ENCODE results near the gene LONP1.

The LONP1 gene

DNA sequence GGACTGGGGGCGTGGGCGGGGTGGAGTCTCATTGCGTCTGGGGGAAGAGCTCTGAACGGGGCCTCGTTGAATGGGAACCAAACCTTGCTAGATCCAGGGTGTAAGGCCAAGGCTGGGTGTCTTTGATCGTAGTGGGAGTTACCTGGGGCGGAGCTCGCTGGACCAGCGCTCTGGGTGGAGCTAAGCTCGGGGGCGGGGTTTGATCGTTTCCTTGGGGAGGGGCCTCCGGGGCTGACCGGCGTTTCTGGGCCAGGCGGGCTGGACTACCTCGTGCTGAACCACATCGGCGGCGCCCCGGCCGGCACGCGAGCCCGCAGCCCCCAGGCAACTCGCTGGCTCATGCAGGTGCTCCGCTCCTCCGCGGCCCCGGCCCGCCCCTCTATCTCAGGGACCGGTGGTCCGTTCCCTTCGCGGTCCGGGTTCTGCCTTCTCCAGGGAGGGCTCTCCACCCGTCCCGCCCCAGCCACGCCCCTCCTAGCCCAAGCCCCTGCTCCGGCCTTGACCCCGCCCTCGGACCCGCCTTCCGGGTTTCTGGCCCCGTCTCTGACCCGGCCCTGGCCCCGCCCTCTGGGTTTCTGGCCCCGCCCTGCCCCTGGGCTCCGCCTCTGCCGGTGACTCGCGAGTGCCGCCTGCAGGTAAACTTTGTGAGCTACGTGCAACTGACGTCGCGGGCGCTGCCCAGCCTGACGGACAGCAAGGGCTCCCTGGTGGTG, 33.1 kb downstream of the LONP1 start:
- H3K4me3 ChIP-seq (ENCODE audit: low read length), result peak overlapping the region; percentile 61
- peaks cover 12% of the 10 kb centered on the region for H3K27me3 ChIP-seq (replicated peaks; ENCODE audit: insufficient read depth, low read length)
- H3K9me2 ChIP-seq (replicated peaks; ENCODE audit: insufficient read depth, low read length), result no peaks in the 10 kb centered on the region
- peaks cover 10% of the 10 kb centered on the region for H4K20me1 ChIP-seq (ENCODE audit: insufficient read depth, low read length)
- peaks cover 11% of the 10 kb centered on the region for H3K4me1 ChIP-seq (ENCODE audit: low read length)
- peaks cover 18% of the 10 kb centered on the region for H3K79me2 ChIP-seq (ENCODE audit: low read length)
- no peaks in the 10 kb centered on the region for H3K9me3 ChIP-seq (replicated peaks; ENCODE audit: insufficient read depth, low read length)
- peak overlapping the region; percentile 80 for H3K4me2 ChIP-seq (ENCODE audit: low read depth, low read length)
- H3K27ac ChIP-seq (ENCODE audit: low read length), result peak overlapping the region; percentile 61; the same call in 1 of the 2 replicates
- DNase-seq, result peak; percentile 98
- H3F3A ChIP-seq (ENCODE audit: insufficient read depth, low read length), result peaks cover 26% of the 10 kb centered on the region
- TF ChIP-seq EZH2phosphoT487 (IDR thresholded peaks at IDR 0.05; ENCODE audit: low read length), result no peak
- TF ChIP-seq EZH2 (optimal IDR thresholded peaks at IDR 0.05; ENCODE audit: low read depth, low read length), result no peak
- TF ChIP-seq, protein P1, sequence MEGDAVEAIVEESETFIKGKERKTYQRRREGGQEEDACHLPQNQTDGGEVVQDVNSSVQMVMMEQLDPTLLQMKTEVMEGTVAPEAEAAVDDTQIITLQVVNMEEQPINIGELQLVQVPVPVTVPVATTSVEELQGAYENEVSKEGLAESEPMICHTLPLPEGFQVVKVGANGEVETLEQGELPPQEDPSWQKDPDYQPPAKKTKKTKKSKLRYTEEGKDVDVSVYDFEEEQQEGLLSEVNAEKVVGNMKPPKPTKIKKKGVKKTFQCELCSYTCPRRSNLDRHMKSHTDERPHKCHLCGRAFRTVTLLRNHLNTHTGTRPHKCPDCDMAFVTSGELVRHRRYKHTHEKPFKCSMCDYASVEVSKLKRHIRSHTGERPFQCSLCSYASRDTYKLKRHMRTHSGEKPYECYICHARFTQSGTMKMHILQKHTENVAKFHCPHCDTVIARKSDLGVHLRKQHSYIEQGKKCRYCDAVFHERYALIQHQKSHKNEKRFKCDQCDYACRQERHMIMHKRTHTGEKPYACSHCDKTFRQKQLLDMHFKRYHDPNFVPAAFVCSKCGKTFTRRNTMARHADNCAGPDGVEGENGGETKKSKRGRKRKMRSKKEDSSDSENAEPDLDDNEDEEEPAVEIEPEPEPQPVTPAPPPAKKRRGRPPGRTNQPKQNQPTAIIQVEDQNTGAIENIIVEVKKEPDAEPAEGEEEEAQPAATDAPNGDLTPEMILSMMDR (IDR thresholded peaks at IDR 0.05; ENCODE audit: low read length), result peak; percentile 96
- peak overlapping the region; percentile 67 for H3K9ac ChIP-seq (ENCODE audit: low read length)
- peaks cover under 1% of the 10 kb centered on the region; the same call in 1 of the 2 replicates for H3K36me3 ChIP-seq (replicated peaks; ENCODE audit: insufficient read depth, low read length)
- H2AFZ ChIP-seq (ENCODE audit: low read length), result peak overlapping the region; percentile 85

DNA sequence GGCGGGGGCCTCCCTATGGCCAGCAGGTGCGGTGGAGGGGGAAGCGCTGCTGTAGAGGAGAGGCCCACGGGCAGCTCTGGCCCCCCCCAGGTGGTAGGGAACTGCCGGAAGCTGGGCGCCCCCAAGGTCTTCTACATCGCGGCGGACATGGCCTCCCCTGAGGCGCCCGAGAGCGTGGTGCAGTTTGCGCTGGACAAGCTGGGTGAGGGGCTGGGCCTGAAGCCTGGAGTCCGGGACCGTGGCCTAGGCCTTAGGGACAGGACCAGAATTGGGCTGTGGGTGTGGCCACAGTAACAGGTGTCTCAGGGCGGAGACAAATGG, 33.7 kb downstream of the LONP1 start:
- Histone ChIP-seq H3K36me3 (replicated peaks; ENCODE audit: insufficient read depth, low read length) (no peaks in the 10 kb centered on the region; the same call in 1 of the 2 replicates), H4K20me1 (ENCODE audit: insufficient read depth, low read length) (peaks cover 7% of the 10 kb centered on the region; the same call in 1 of the 2 replicates), H3K9ac (ENCODE audit: low read length) (peak overlapping the region; percentile 67; the same call in 1 of the 2 replicates), H3K9me2 (replicated peaks; ENCODE audit: insufficient read depth, low read length) (no peaks in the 10 kb centered on the region), H3F3A (ENCODE audit: insufficient read depth, low read length) (peaks cover 26% of the 10 kb centered on the region), H3K27me3 (replicated peaks; ENCODE audit: insufficient read depth, low read length) (peaks cover 14% of the 10 kb centered on the region), H2AFZ (ENCODE audit: low read length) (peak overlapping the region; percentile 63), H3K79me2 (ENCODE audit: low read length) (peaks cover 13% of the 10 kb centered on the region), H3K9me3 (replicated peaks; ENCODE audit: insufficient read depth, low read length) (no peaks in the 10 kb centered on the region), H3K4me1 (ENCODE audit: low read length) (peaks cover 10% of the 10 kb centered on the region; the same call in 1 of the 2 replicates), H3K27ac (ENCODE audit: low read length) (peak overlapping the region; percentile 61; the same call in 1 of the 2 replicates), H3K4me2 (ENCODE audit: low read depth, low read length) (peak overlapping the region; percentile 80), H3K4me3 (ENCODE audit: low read length) (peak overlapping the region; percentile 61)
- no peak for TF ChIP-seq EZH2phosphoT487 (IDR thresholded peaks at IDR 0.05; ENCODE audit: low read length)
- no peak for TF ChIP-seq EZH2 (optimal IDR thresholded peaks at IDR 0.05; ENCODE audit: low read depth, low read length)
- TF ChIP-seq, protein P1 (IDR thresholded peaks at IDR 0.05; ENCODE audit: low read length), result no peak
- DNase-seq, result no peak

DNA sequence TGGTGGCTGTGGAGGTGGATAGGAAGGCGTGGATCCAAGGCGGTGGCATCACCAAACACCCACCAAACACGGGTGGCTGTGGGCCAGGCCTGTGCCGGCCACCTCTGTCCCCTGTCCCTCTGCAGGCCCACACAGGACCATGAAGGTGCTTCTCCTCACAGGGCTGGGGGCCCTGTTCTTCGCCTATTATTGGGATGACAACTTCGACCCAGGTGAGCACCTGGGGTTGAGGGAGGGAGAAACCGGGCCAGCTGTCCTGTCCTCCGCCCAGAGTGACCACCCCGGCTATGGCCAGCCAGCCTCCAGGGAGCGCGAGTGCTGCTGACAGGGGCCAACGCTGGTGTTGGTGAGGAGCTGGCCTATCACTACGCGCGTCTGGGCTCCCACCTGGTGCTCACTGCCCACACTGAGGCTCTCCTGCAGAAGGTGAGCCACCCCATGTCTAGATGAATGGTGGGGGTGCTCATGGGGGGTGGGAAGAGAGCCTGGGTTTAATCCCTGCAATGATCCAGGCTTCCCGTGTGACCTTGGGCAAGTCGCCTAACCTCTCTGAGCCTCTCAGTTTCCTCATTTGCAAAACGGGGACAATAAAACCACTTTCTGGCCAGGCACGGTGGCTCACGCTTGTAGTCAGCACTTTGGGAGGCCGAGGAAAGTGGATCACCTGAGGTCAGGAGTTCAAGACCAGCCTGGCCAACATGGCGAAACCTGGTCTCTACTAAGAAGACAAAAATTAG, 35.1 kb downstream of the LONP1 start:
- no peak overlapping the region for H3K4me3 ChIP-seq (ENCODE audit: low read length)
- DNase-seq, result no peak
- H3K4me2 ChIP-seq (ENCODE audit: low read depth, low read length), result no peak overlapping the region
- no peaks in the 10 kb centered on the region for H3K36me3 ChIP-seq (replicated peaks; ENCODE audit: insufficient read depth, low read length)
- H3K9ac ChIP-seq (ENCODE audit: low read length), result no peak overlapping the region
- no peaks in the 10 kb centered on the region for H3K9me2 ChIP-seq (replicated peaks; ENCODE audit: insufficient read depth, low read length)
- no peak for TF ChIP-seq EZH2 (optimal IDR thresholded peaks at IDR 0.05; ENCODE audit: low read depth, low read length)
- TF ChIP-seq EZH2phosphoT487 (IDR thresholded peaks at IDR 0.05; ENCODE audit: low read length), result no peak
- TF ChIP-seq, protein P1 (IDR thresholded peaks at IDR 0.05; ENCODE audit: low read length), result no peak
- H3K27me3 ChIP-seq (replicated peaks; ENCODE audit: insufficient read depth, low read length), result peaks cover 14% of the 10 kb centered on the region
- H3K4me1 ChIP-seq (ENCODE audit: low read length), result peaks cover 13% of the 10 kb centered on the region
- H3F3A ChIP-seq (ENCODE audit: insufficient read depth, low read length), result peaks cover 14% of the 10 kb centered on the region
- H3K9me3 ChIP-seq (replicated peaks; ENCODE audit: insufficient read depth, low read length), result no peaks in the 10 kb centered on the region
- H3K27ac ChIP-seq (ENCODE audit: low read length), result no peak overlapping the region
- H2AFZ ChIP-seq (ENCODE audit: low read length), result no peak overlapping the region
- H3K79me2 ChIP-seq (ENCODE audit: low read length), result peaks cover 4% of the 10 kb centered on the region
- no peaks in the 10 kb centered on the region for H4K20me1 ChIP-seq (ENCODE audit: insufficient read depth, low read length)
